HepG2 (cell line): Measurements from ENCODE around the gene MAML1. TPM values are rescaled to one million over a fixed set of nuclear protein-coding genes. Genes with fewer than 3 reads are reported as not detected.
A peak's percentile ranks its signal among the peaks of the same experiment; 100 is the strongest.

Source experiments
- CEBPG ChIP-seq: IDR thresholded peaks from 2 replicates; pipeline ENCODE4 v1.6.1; 2016
- ETV6 ChIP-seq: sonication (generic); formaldehyde crosslinking; conservative IDR thresholded peaks from 2 replicates; pipeline ENCODE4 v1.4.0; 2020; ENCODE audit warnings: missing genetic modification reagents
- HNRNPLL ChIP-seq: fragments of 200-400 bp; formaldehyde crosslinking; IDR thresholded peaks from 2 replicates; pipeline ENCODE4 v1.6.1; 2017; ENCODE audit warnings: mild to moderate bottlenecking, low read depth, low read length; ENCODE audit not compliant: poor library complexity, severe bottlenecking
- KLF16 ChIP-seq, 2 experiments: sonication (generic) in 1 of 2; formaldehyde crosslinking in 1 of 2; IDR thresholded peaks; 2 replicates each; pipeline versions ENCODE4 v1.6.1 to v1.8.0; 2016 to 2023; ENCODE audit warnings: missing genetic modification reagents in 2 of 2, missing compliant biosample characterization in 1 of 2
- NR3C1 ChIP-seq: sonication (generic); formaldehyde crosslinking; IDR thresholded peaks from 2 replicates; pipeline ENCODE4 v1.4.0; 2020; ENCODE audit warnings: missing genetic modification reagents
- SOX5 ChIP-seq: IDR thresholded peaks from 2 replicates; pipeline ENCODE4 v1.6.1; 2016; ENCODE audit warnings: borderline replicate concordance
- ZBED4 ChIP-seq: sonication (generic); formaldehyde crosslinking; IDR thresholded peaks from 2 replicates; pipeline ENCODE4 v1.4.0; 2020; ENCODE audit warnings: missing genetic modification reagents, borderline replicate concordance
- ZBTB20 ChIP-seq: sonication (generic); formaldehyde crosslinking; IDR thresholded peaks from 2 replicates; pipeline ENCODE4 v1.8.1; 2023; ENCODE audit warnings: missing genetic modification reagents, low read depth, mild to moderate bottlenecking, borderline replicate concordance
- polyA plus RNA-seq, 8 experiments: library from polyadenylated mRNA; depleted of rRNA in 3 of 8; stranded (reverse) in 7 of 8; unstranded in 1 of 8; fragments of >200 nt; fragmentation: Illumina TruSeq in 4 of 8; extraction: Trizol in 4 of 8; gene quantifications; 2 replicates each; pipeline versions ENCODE4 v1.2.1 to v1.2.3, GENCODE V29; 2011 to 2016; ENCODE audit warnings: low read depth in 4 of 8, missing spikeins in 1 of 8, mixed read lengths in 1 of 8; ENCODE audit not compliant: insufficient read depth in 1 of 8
- total RNA-seq, 5 experiments: library from RNA; depleted of rRNA; stranded (reverse); fragments of >200 nt; fragmentation: Illumina TruSeq; extraction: Trizol; gene quantifications; 2 replicates each; pipeline ENCODE4 v1.2.3, GENCODE V29; 2016; ENCODE audit warnings: low read depth in 1 of 5
- TF ChIP-seq, protein P1 (sequence below): sonication (generic); formaldehyde crosslinking; IDR thresholded peaks from 2 replicates; pipeline ENCODE4 v1.9.0; 2021; ENCODE audit warnings: mild to moderate bottlenecking, missing genetic modification reagents
- TF ChIP-seq, protein P2 (sequence below): sonication (generic); formaldehyde crosslinking; IDR thresholded peaks from 2 replicates; pipeline ENCODE4 v1.4.0; 2020; ENCODE audit warnings: mild to moderate bottlenecking, missing genetic modification reagents
- TF ChIP-seq, protein P3 (sequence below): sonication (generic); formaldehyde crosslinking; IDR thresholded peaks from 2 replicates; pipeline ENCODE4 v1.4.0; 2020; ENCODE audit warnings: missing genetic modification reagents, mild to moderate bottlenecking, borderline replicate concordance

MAML1 gene
- total and polyA plus RNA-seq, 2 of the 13 experiments (the other 11 are each of a cell fraction or from before 2014, with no cell fraction given) = 10.0 to 10.8 TPM

DNA sequence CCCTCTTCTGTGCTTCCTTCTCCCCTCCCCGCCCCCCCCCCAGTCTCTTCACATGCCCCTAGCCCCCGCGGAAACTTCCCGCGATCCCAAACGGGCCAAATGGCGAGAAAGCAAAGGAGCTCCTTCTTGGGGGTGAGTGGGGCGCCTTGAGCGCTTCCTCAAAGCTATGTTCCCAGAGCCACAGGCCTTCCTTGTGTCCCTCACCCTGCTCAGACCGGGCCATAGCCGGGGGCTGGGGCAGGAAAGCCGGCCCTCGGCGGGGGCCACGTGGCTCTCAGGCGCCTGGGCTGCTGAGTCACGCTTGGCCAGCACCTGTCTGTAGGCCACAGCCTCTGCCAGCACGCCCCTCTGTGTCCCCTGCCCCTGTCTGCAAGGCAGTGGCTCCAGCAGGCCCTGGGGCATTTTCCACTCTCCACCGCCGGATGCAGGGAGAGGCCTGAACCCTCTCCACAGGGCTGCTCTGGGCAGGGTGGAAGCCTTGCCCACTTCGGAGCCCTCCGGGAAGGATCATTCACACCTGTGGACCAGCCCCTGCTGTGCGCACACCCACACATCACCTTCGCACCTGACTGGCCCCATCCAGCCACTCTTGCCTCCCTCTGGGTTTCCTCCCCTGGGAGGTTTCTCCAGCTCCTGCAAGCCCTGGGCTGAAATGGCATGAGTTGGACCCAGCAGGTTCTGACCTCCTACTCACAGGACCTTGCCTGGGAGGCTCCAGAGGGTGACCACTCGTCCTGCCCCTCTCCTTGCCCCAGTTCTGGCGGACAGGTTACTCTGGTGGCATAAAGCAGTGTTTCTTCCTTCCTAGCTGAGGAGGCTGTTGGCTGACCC is 86.9 kb downstream of the MAML1 start (continued):
- TF ChIP-seq, protein P1, sequence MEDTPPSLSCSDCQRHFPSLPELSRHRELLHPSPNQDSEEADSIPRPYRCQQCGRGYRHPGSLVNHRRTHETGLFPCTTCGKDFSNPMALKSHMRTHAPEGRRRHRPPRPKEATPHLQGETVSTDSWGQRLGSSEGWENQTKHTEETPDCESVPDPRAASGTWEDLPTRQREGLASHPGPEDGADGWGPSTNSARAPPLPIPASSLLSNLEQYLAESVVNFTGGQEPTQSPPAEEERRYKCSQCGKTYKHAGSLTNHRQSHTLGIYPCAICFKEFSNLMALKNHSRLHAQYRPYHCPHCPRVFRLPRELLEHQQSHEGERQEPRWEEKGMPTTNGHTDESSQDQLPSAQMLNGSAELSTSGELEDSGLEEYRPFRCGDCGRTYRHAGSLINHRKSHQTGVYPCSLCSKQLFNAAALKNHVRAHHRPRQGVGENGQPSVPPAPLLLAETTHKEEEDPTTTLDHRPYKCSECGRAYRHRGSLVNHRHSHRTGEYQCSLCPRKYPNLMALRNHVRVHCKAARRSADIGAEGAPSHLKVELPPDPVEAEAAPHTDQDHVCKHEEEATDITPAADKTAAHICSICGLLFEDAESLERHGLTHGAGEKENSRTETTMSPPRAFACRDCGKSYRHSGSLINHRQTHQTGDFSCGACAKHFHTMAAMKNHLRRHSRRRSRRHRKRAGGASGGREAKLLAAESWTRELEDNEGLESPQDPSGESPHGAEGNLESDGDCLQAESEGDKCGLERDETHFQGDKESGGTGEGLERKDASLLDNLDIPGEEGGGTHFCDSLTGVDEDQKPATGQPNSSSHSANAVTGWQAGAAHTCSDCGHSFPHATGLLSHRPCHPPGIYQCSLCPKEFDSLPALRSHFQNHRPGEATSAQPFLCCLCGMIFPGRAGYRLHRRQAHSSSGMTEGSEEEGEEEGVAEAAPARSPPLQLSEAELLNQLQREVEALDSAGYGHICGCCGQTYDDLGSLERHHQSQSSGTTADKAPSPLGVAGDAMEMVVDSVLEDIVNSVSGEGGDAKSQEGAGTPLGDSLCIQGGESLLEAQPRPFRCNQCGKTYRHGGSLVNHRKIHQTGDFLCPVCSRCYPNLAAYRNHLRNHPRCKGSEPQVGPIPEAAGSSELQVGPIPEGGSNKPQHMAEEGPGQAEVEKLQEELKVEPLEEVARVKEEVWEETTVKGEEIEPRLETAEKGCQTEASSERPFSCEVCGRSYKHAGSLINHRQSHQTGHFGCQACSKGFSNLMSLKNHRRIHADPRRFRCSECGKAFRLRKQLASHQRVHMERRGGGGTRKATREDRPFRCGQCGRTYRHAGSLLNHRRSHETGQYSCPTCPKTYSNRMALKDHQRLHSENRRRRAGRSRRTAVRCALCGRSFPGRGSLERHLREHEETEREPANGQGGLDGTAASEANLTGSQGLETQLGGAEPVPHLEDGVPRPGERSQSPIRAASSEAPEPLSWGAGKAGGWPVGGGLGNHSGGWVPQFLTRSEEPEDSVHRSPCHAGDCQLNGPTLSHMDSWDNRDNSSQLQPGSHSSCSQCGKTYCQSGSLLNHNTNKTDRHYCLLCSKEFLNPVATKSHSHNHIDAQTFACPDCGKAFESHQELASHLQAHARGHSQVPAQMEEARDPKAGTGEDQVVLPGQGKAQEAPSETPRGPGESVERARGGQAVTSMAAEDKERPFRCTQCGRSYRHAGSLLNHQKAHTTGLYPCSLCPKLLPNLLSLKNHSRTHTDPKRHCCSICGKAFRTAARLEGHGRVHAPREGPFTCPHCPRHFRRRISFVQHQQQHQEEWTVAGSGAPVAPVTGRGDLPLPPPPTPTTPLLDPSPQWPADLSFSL = no peak
- TF ChIP-seq ZBED4 (CRISPR knock-in tag) = 0 out of 2 replicates have a peak, but pooled peaks have one; percentile 66
- TF ChIP-seq, protein P2, sequence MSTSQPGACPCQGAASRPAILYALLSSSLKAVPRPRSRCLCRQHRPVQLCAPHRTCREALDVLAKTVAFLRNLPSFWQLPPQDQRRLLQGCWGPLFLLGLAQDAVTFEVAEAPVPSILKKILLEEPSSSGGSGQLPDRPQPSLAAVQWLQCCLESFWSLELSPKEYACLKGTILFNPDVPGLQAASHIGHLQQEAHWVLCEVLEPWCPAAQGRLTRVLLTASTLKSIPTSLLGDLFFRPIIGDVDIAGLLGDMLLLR (CRISPR knock-in tag) = peak; percentile 79
- TF ChIP-seq ZBTB20 = peak; percentile 42; the same call in 1 of the 2 replicates
- TF ChIP-seq, protein P3, sequence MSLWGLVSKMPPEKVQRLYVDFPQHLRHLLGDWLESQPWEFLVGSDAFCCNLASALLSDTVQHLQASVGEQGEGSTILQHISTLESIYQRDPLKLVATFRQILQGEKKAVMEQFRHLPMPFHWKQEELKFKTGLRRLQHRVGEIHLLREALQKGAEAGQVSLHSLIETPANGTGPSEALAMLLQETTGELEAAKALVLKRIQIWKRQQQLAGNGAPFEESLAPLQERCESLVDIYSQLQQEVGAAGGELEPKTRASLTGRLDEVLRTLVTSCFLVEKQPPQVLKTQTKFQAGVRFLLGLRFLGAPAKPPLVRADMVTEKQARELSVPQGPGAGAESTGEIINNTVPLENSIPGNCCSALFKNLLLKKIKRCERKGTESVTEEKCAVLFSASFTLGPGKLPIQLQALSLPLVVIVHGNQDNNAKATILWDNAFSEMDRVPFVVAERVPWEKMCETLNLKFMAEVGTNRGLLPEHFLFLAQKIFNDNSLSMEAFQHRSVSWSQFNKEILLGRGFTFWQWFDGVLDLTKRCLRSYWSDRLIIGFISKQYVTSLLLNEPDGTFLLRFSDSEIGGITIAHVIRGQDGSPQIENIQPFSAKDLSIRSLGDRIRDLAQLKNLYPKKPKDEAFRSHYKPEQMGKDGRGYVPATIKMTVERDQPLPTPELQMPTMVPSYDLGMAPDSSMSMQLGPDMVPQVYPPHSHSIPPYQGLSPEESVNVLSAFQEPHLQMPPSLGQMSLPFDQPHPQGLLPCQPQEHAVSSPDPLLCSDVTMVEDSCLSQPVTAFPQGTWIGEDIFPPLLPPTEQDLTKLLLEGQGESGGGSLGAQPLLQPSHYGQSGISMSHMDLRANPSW (CRISPR knock-in tag) = no peak
- TF ChIP-seq NR3C1 (CRISPR knock-in tag) = no peak
- no peak for TF ChIP-seq CEBPG (CRISPR knock-in tag)
- TF ChIP-seq ETV6 = no peak; the same call in 1 of the 2 replicates
- peak; percentile 15 for TF ChIP-seq HNRNPLL
- peak; percentile 29; the same call in 1 of the 2 replicates for TF ChIP-seq SOX5 (CRISPR knock-in tag)
- 0 out of 4 replicates have a peak, but pooled peaks of 1 of the 2 experiments have one; percentile 47 for TF ChIP-seq KLF16 (CRISPR knock-in tag; IDR thresholded peaks at IDR 0.05)
